ENCODE measurements around the gene FNIP1.

- TF ChIP-seq POLR2A (IDR thresholded peaks at IDR 0.05) (no peak), CTCF (IDR thresholded peaks at IDR 0.05) (no peak)
These were observed 131.9 kb downstream of the FNIP1 start for GRCh38 chr5:131664929-131665328.
